Transverse colon (tissue), 4 donors: ENCODE data around the gene NBL1. TPM values are rescaled to one million over a fixed set of nuclear protein-coding genes. Genes with fewer than 3 reads are reported as not detected.

Experiments used
- DNase-seq: peaks from one replicate; pipeline ENCODE4 v3.0.0-alpha.2; 2019
- H3K27ac ChIP-seq, 4 donors: fragments of 200-600 bp; sonication (generic); 2 replicates each; pipeline ENCODE4 v1.5.1; 2016 to 2018; ENCODE audit warnings: inconsistent platforms in 4 of 4
- H3K27me3 ChIP-seq: fragments of 200-600 bp; sonication (generic); 2 replicates; pipeline ENCODE4 v1.5.1; 2017; ENCODE audit warnings: inconsistent platforms
- H3K36me3 ChIP-seq, 4 donors: fragments of 200-600 bp; sonication (generic); 2 replicates each; pipeline ENCODE4 v1.5.1; 2017 to 2019; ENCODE audit warnings: inconsistent platforms in 4 of 4
- H3K4me1 ChIP-seq, 4 donors: fragments of 200-600 bp; sonication (generic); 2 replicates each; pipeline ENCODE4 v1.5.1; 2017 to 2020; ENCODE audit warnings: inconsistent platforms in 4 of 4
- H3K4me3 ChIP-seq, 4 donors: fragments of 200-600 bp; sonication (generic); 1 replicate in 1 of 4; 2 replicates in 3 of 4; pipeline versions ENCODE4 v1.5.1 to v1.6.1; 2017 to 2019; ENCODE audit warnings: inconsistent platforms in 4 of 4
- H3K9me3 ChIP-seq, 2 donors: fragments of 200-600 bp; sonication (generic); 2 replicates each; pipeline ENCODE4 v1.5.1; 2017 to 2019; ENCODE audit warnings: inconsistent platforms in 2 of 2
- CTCF ChIP-seq, 5 experiments: fragments of 200-600 bp in 3 of 5; fragments of 450-650 bp in 2 of 5; sonication (generic) in 3 of 5; IDR thresholded peaks; 1 replicate in 2 of 5; 2 replicates in 3 of 5; pipeline ENCODE4 v1.5.1; 2016 to 2017; ENCODE audit warnings: antibody characterized with exemption in 5 of 5, inconsistent platforms in 3 of 5, mild to moderate bottlenecking in 2 of 5, moderate library complexity in 1 of 5
- EP300 ChIP-seq: sonication (generic); formaldehyde crosslinking; IDR thresholded peaks from one replicate; pipeline ENCODE4 v1.6.1; 2017; ENCODE audit warnings: antibody characterized with exemption, low read depth
- POLR2A ChIP-seq: fragments of 450-650 bp; IDR thresholded peaks from one replicate; pipeline ENCODE4 v1.6.1; 2016; ENCODE audit warnings: antibody characterized with exemption, mild to moderate bottlenecking, moderate library complexity
- POLR2AphosphoS5 ChIP-seq, 3 donors: sonication (generic); formaldehyde crosslinking; IDR thresholded peaks; one replicate each; pipeline ENCODE4 v1.6.1; 2016; ENCODE audit warnings: antibody characterized with exemption in 3 of 3
- WGBS, 2 donors: methylation state at CpG; one replicate each; pipeline ENCODE4 v1.1.5; 2018; ENCODE audit warnings: low coverage in 1 of 2; 5-methylcytosine and 5-hydroxymethylcytosine counted together
- in situ Hi-C, 4 donors: fragments of 200-750 bp; cut with MboI; loops; one replicate each; pipeline versions ENCODE4 v1.15.0 to v1.15.1; 2017; ENCODE audit warnings: low sequenced_read_pairs in 3 of 4, low pct_ligation_motif_present in 1 of 4, low pct_unique_long_range_greater_than_20kb in 1 of 4
- intact Hi-C: fragments of 100-400 bp; cut with DNase I; formaldehyde crosslinking; loops from one replicate; pipeline ENCODE4 v1.15.1; 2023; ENCODE audit warnings: low total_unique reads
- total RNA-seq, 4 donors: library from RNA; depleted of rRNA; stranded (reverse); fragments of >200 nt; gene quantifications; one replicate each; pipeline ENCODE4 v1.1.0, GENCODE V29; 2016

Gene NBL1
- total RNA-seq, 4 donors from 2014 or later = 122 to 238 (median 204) TPM

- DNase-seq = peak; percentile 73
- WGBS, 2 donors = 25 to 45% methylated on average over 2 to 3 of the region's 3 CpGs
- Histone ChIP-seq H3K4me1 (peaks cover 37 to 62% (median 51%) of the 10 kb centered on the region in 4 donors), H3K27me3 (no peaks in the 10 kb centered on the region), H3K9me3 (no peaks in the 10 kb centered on the region), H3K27ac (peak overlapping the region; percentile 64 to 74 (median 71)), H3K4me3 (no peak overlapping the region), H3K36me3 (peaks cover 0 to 10% (median 3%) of the 10 kb centered on the region in 4 donors)
- in situ Hi-C loops (no loop called here), intact Hi-C loops (no loop called here)
- TF ChIP-seq POLR2AphosphoS5 (IDR thresholded peaks at IDR 0.05) (peak in 1 of 3 donors; percentile 9), POLR2A (no peak), CTCF (IDR thresholded peaks at IDR 0.05) (no peak)
Measured at GRCh38 chr1:19619697-19620384, 24.3 kb upstream of the NBL1 start.

GRCh38 chr1:19620786-19621185 lies 23.3 kb upstream of the NBL1 start:
- TF ChIP-seq EP300 (no peak), POLR2AphosphoS5 (IDR thresholded peaks at IDR 0.05) (no peak), POLR2A (no peak), CTCF (IDR thresholded peaks at IDR 0.05) (no peak)
- Histone ChIP-seq H3K4me1 (peaks cover 37 to 53% (median 44%) of the 10 kb centered on the region in 4 donors), H3K36me3 (peaks cover 0 to 11% (median 5%) of the 10 kb centered on the region in 4 donors), H3K27ac (peak overlapping the region in 3 of 4 donors; percentile 69 to 74 (median 73)), H3K4me3 (no peak overlapping the region), H3K9me3 (no peaks in the 10 kb centered on the region), H3K27me3 (no peaks in the 10 kb centered on the region)
- intact Hi-C loops (no loop called here), in situ Hi-C loops (no loop called here)
- no peak for DNase-seq
- 60 to 66% methylated on average over 2 to 3 of the region's 3 CpGs for WGBS, 2 donors

GRCh38 chr1:19621274-19621950 lies 22.7 kb upstream of the NBL1 start:
- in situ Hi-C loops = no loop called here
- H3K27me3 ChIP-seq = no peaks in the 10 kb centered on the region
- intact Hi-C loops = no loop called here
- H3K36me3 ChIP-seq = peaks cover 0 to 16% (median 7%) of the 10 kb centered on the region in 4 donors
- no peak for DNase-seq
- H3K4me1 ChIP-seq = peaks cover 34 to 46% (median 43%) of the 10 kb centered on the region in 4 donors
- peak overlapping the region in 1 of 4 donors; percentile 3 for H3K27ac ChIP-seq
- WGBS, 2 donors = 90 to 95% methylated on average over 4 of the region's 4 CpGs
- TF ChIP-seq POLR2AphosphoS5 (IDR thresholded peaks at IDR 0.05) (no peak), POLR2A (no peak), EP300 (no peak), CTCF (IDR thresholded peaks at IDR 0.05) (no peak)
- no peaks in the 10 kb centered on the region for H3K9me3 ChIP-seq
- H3K4me3 ChIP-seq = no peak overlapping the region

GRCh38 chr1:19622204-19622603 lies 21.9 kb upstream of the NBL1 start:
- in situ Hi-C loops = no loop called here
- 77 to 100% methylated on average over 1 of the region's 1 CpG for WGBS, 2 donors

More at GRCh38 chr1:19622204-19622603, 21.9 kb upstream of the NBL1 start:
- H3K4me3 ChIP-seq = no peak overlapping the region
- no peak for TF ChIP-seq POLR2AphosphoS5 (IDR thresholded peaks at IDR 0.05)
- no peak for TF ChIP-seq EP300
- no peak for TF ChIP-seq POLR2A
- TF ChIP-seq CTCF (IDR thresholded peaks at IDR 0.05) = no peak
- no peaks in the 10 kb centered on the region for H3K9me3 ChIP-seq
- no peak overlapping the region for H3K27ac ChIP-seq
- H3K36me3 ChIP-seq = peaks cover 0 to 24% (median 11%) of the 10 kb centered on the region in 4 donors
- H3K4me1 ChIP-seq = peaks cover 29 to 38% (median 35%) of the 10 kb centered on the region in 4 donors
- no peak for DNase-seq
- intact Hi-C loops = no loop called here
- no peaks in the 10 kb centered on the region for H3K27me3 ChIP-seq
